Pancreas (tissue), 10 donors: Measurements from ENCODE around the gene ANTXR1. TPM values are rescaled to one million over a fixed set of nuclear protein-coding genes. Genes with fewer than 3 reads are reported as not detected.

Experiments used
- ATAC-seq, 4 donors: fragments of 200-7000 bp; cut with Tn5 transposase; one replicate each; pipeline versions ENCODE4 v1.8.0 to v1.9.1; 2020; ENCODE audit warnings: mild to moderate bottlenecking in 4 of 4, moderate library complexity in 4 of 4
- DNase-seq, 6 donors: peaks; one replicate each; pipeline ENCODE4 v3.0.0-alpha.2; 2020
- FAIRE-seq: peaks from 2 replicates; lab custom pipeline; 2012; peaks lifted over from hg19 to GRCh38; lab: Jason Lieb, UNC
- H3K27ac ChIP-seq, 4 donors: fragments of 200-600 bp; sonication (generic); 1 replicate in 3 of 4; 2 replicates in 1 of 4; pipeline versions ENCODE4 v1.5.0 to v1.8.0; 2020
- H3K27me3 ChIP-seq, 4 donors: fragments of 200-600 bp; one replicate each; pipeline ENCODE4 v1.8.0; 2021
- H3K36me3 ChIP-seq, 3 donors: fragments of 200-600 bp; sonication (generic) in 1 of 3; one replicate each; pipeline versions ENCODE4 v1.5.0 to v1.8.0; 2020 to 2021
- H3K4me1 ChIP-seq, 3 donors: fragments of 200-600 bp; one replicate each; pipeline ENCODE4 v1.8.0; 2021
- H3K4me3 ChIP-seq, 4 donors: fragments of 200-600 bp; sonication (generic) in 2 of 4; one replicate each; pipeline versions ENCODE4 v1.5.0 to v1.8.0; 2020 to 2021
- H3K9me3 ChIP-seq, 4 donors: fragments of 200-600 bp; one replicate each; pipeline ENCODE4 v1.8.0; 2021
- WGBS, 2 donors: extraction: QIAGEN DNeasy Blood & Tissue Kit; methylation state at CpG; one replicate each; pipeline ENCODE4 v1.1.7; 2013; 5-methylcytosine and 5-hydroxymethylcytosine counted together
- intact Hi-C, 3 donors: fragments of 100-400 bp; cut with DNase I; formaldehyde crosslinking; loops; one replicate each; pipeline versions ENCODE4 v1.11.1 to v1.14.2; 2022
- polyA plus RNA-seq, 2 donors: library from polyadenylated mRNA; stranded (reverse); fragments of 200-250 nt; gene quantifications; one replicate each; pipeline ENCODE4 v1.2.3, GENCODE V29; 2013
- total RNA-seq, 6 donors: library from RNA; stranded (reverse); fragmentation: NEBNext Ultra II Directional in 4 of 6; extraction: Animal tissue kit (Norgen Biotek cat#: 25700) in 4 of 6; gene quantifications; one replicate each; pipeline versions ENCODE4 v1.2.1 to v1.2.4, GENCODE V29; 2021 to 2023
- TF ChIP-seq, protein P1 (sequence below), 4 donors: fragments of 200-600 bp; sonication (generic) in 3 of 4; IDR thresholded peaks; one replicate each; pipeline versions ENCODE4 v1.5.0 to v1.8.0; 2021; ENCODE audit warnings: antibody characterized with exemption in 4 of 4
- donor health status: healthy with polysubstance abuse.
- donor health status: DM: no; HTN: no; CAD: no; lungs with moderate emphysema.
- donor health status: DM: no; HTN: no; CAD: no.
- donor health status: control.
- donor health status: control.
- donor health status: Bipolar disorder and iron deficiency.
- donor health status: DM: yes; HTN: yes; CAD: no.
- donor health status: DM: no; HTN: no; CAD: no.
- donor health status: DM: no; HTN: no; CAD: no.
- donor health status: DM: yes; HTN: yes; CAD: no.

ANTXR1 gene
- total and polyA plus RNA-seq, 8 donors = 1.7 to 23.4 (median 2.5) TPM

DNA sequence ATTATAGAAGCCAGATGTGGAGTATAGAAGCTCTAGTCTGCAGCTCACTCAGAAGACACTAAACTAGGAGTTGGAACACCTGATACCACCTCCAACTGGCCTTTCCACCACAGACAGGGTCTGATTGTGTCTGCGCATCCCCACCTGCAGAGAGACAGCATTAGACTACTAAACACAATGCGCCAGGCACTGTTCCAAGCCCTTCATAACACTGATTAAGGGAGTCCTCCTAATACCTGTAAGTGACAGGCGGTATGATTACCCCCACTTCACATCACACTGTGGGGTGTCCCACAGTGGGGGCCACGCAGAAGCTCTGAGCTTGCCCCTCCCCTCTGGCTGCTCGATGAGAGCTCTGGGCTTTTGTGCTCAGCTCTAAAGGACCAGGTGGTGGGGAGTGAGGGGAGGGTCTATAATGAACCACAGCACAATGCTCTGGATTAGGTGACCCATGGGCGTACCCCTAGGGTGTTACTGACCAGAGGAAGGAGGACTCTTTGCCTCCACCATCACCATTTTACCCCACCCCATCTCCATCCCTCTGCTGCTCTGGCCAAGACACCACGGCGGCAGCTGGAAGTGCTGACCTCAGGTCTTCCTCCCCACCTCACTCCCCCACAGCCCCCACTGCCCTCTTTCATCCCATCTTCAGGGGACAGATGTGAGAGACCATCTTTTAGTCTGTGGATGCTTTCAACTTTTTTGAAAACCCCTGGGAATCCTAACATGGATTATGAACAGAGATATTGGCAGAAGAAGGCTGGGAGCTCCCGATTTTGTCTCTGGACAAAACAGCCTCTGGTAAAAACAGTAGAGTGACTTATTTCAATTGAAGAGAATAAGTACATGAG is 228.9 kb downstream of the ANTXR1 start:
- Histone ChIP-seq H3K27me3 (no peaks in the 10 kb centered on the region), H3K27ac (no peak overlapping the region), H3K4me3 (no peak overlapping the region), H3K4me1 (no peaks in the 10 kb centered on the region), H3K36me3 (no peaks in the 10 kb centered on the region), H3K9me3 (no peaks in the 10 kb centered on the region)
- ATAC-seq = no peak
- intact Hi-C loops = no loop called here
- 81 to 88% methylated on average over 9 of the region's 9 CpGs for WGBS, 2 donors
- TF ChIP-seq, protein P1, sequence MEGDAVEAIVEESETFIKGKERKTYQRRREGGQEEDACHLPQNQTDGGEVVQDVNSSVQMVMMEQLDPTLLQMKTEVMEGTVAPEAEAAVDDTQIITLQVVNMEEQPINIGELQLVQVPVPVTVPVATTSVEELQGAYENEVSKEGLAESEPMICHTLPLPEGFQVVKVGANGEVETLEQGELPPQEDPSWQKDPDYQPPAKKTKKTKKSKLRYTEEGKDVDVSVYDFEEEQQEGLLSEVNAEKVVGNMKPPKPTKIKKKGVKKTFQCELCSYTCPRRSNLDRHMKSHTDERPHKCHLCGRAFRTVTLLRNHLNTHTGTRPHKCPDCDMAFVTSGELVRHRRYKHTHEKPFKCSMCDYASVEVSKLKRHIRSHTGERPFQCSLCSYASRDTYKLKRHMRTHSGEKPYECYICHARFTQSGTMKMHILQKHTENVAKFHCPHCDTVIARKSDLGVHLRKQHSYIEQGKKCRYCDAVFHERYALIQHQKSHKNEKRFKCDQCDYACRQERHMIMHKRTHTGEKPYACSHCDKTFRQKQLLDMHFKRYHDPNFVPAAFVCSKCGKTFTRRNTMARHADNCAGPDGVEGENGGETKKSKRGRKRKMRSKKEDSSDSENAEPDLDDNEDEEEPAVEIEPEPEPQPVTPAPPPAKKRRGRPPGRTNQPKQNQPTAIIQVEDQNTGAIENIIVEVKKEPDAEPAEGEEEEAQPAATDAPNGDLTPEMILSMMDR (IDR thresholded peaks at IDR 0.05) = no peak
- no peak for FAIRE-seq
- DNase-seq = no peak

DNA sequence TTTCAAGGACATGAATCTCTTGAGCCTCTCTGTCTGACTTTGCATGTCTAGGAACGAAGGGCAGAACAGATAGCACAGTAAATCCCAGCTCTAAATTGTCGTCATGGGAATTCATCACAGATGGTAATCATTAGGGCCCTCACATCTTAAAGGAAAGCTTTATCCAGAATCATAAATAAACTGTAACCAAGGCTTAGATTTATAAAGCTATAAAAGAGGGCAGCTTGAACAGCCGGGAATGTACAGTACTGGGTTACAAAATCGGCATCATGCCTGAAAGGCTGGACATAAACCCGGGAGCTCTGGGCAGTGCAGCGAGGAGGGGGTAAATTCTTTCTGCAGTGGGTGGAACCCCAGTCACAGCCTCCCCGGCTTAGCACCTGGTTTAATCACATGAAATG is 229.7 kb downstream of the ANTXR1 start:
- TF ChIP-seq, protein P1 (IDR thresholded peaks at IDR 0.05) = no peak
- Histone ChIP-seq H3K4me1 (no peaks in the 10 kb centered on the region), H3K27me3 (no peaks in the 10 kb centered on the region), H3K36me3 (no peaks in the 10 kb centered on the region), H3K27ac (no peak overlapping the region), H3K9me3 (no peaks in the 10 kb centered on the region), H3K4me3 (no peak overlapping the region)
- 71 to 80% methylated on average over 7 of the region's 7 CpGs for WGBS, 2 donors
- ATAC-seq = no peak
- FAIRE-seq = no peak
- DNase-seq = no peak
- intact Hi-C loops = no loop called here

DNA sequence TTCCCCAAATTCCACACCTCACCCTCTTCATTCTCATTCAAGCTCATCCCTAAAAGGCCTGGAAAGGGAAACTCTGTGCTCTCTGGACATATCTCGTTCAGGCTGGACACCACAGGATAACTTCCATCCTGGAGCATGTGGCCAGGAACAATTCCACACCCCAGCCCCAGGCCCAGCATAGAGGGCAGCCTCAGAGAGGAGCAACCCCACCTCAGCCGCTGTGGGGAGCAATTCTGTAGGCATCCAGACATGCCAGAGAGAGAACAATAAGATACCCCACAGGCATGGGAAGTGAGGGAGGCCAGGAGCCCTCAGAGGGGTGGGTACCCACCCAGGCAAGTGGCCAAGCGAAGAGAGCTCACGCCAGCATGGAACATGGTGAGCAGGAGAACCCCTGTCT is 230.7 kb downstream of the ANTXR1 start:
- WGBS, 2 donors = 81 to 83% methylated on average over 4 of the region's 4 CpGs
- intact Hi-C loops = no loop called here
- no peak overlapping the region for H3K4me3 ChIP-seq

DNA sequence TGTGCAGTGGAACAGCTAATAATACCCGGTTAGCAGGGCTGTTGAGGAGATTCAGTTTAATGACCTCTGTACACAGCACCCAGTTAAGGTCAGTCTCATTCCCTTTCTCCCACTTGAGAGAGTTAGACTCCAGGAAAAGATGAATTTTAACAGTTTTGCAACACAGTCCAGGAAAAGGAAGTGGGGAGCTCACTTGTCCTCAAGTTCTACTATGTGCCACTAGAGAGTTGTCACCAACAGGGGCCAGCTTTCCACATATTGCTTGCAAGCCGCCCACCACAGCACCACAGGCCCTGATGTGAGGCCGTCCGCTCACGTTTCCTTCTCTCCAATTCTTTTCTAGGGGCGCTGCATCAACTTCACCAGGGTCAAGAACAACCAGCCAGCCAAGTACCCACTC is 231.9 kb downstream of the ANTXR1 start:
- H3K4me1 ChIP-seq = peaks cover 0 to 6% (median 0%) of the 10 kb centered on the region in 3 donors
- no peaks in the 10 kb centered on the region for H3K27me3 ChIP-seq
- TF ChIP-seq, protein P1 (IDR thresholded peaks at IDR 0.05) = no peak
- DNase-seq = no peak
- no peak overlapping the region for H3K27ac ChIP-seq
- 90% methylated on average over 6 of the region's 6 CpGs for WGBS, 2 donors
- H3K36me3 ChIP-seq = no peaks in the 10 kb centered on the region
- intact Hi-C loops = no loop called here
- FAIRE-seq = no peak
- ATAC-seq = no peak
- H3K9me3 ChIP-seq = no peaks in the 10 kb centered on the region
- no peak overlapping the region for H3K4me3 ChIP-seq

More for the DNA sequence above, 230.7 kb downstream of the ANTXR1 start:
- Histone ChIP-seq H3K36me3 (no peaks in the 10 kb centered on the region), H3K27ac (no peak overlapping the region), H3K9me3 (no peaks in the 10 kb centered on the region), H3K4me1 (peaks cover 0 to 6% (median 0%) of the 10 kb centered on the region in 3 donors), H3K27me3 (no peaks in the 10 kb centered on the region)
- DNase-seq (no peak), FAIRE-seq (no peak), ATAC-seq (no peak)
- TF ChIP-seq, protein P1 (IDR thresholded peaks at IDR 0.05) = no peak

DNA sequence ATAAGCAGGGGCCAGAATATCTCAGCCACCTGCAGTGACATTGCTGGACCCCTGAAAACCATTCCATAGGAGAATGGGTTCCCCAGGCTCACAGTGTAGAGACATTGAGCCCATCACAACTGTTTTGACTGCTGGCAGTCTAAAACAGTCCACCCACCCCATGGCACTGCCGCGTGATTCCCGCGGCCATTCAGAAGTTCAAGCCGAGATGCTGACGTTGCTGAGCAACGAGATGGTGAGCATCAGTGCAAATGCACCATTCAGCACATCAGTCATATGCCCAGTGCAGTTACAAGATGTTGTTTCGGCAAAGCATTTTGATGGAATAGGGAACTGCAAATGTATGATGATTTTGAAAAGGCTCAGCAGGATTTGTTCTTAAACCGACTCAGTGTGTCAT is 234.6 kb downstream of the ANTXR1 start:
- FAIRE-seq = no peak
- DNase-seq = no peak
- Histone ChIP-seq H3K9me3 (no peaks in the 10 kb centered on the region), H3K4me1 (peaks cover 0 to 6% (median 0%) of the 10 kb centered on the region in 3 donors), H3K36me3 (no peaks in the 10 kb centered on the region), H3K4me3 (no peak overlapping the region), H3K27me3 (no peaks in the 10 kb centered on the region), H3K27ac (no peak overlapping the region)
- 81 to 83% methylated on average over 9 of the region's 9 CpGs for WGBS, 2 donors
- ATAC-seq = no peak
- intact Hi-C loops = no loop called here
- TF ChIP-seq, protein P1 (IDR thresholded peaks at IDR 0.05) = no peak
